Osteocyte (in vitro differentiated cells): ENCODE data around the gene ZNF691. TPM values are rescaled to one million over a fixed set of nuclear protein-coding genes. Genes with fewer than 3 reads are reported as not detected.
"Not testable (repeated sequence)": the region's sequence is repeated elsewhere in the genome, so short reads cannot be mapped to it uniquely, and the experiment has no call there.

Source experiments
- DNase-seq: peaks from one replicate; pipeline ENCODE4 v3.0.0; 2021; ENCODE audit warnings: mixed read lengths; ENCODE audit not compliant: unreplicated experiment; ENCODE audit errors: extremely low spot score
- H3K27ac Mint-ChIP-seq: one replicate; pipeline ENCODE4 v1.8.0; 2021; ENCODE audit warnings: mild to moderate bottlenecking, mixed read lengths; ENCODE audit not compliant: unreplicated experiment
- H3K27me3 Mint-ChIP-seq: one replicate; pipeline ENCODE4 v1.8.0; 2021; ENCODE audit warnings: mixed read lengths; ENCODE audit not compliant: unreplicated experiment
- H3K36me3 Mint-ChIP-seq: one replicate; pipeline ENCODE4 v1.8.0; 2021; ENCODE audit warnings: mixed read lengths; ENCODE audit not compliant: unreplicated experiment
- H3K4me1 Mint-ChIP-seq: one replicate; pipeline ENCODE4 v1.8.0; 2021; ENCODE audit warnings: mixed read lengths; ENCODE audit not compliant: unreplicated experiment
- H3K4me3 Mint-ChIP-seq: one replicate; pipeline ENCODE4 v1.8.0; 2021; ENCODE audit warnings: mild to moderate bottlenecking, moderate library complexity, mixed read lengths; ENCODE audit not compliant: unreplicated experiment
- H3K9me3 Mint-ChIP-seq: one replicate; pipeline ENCODE4 v1.8.0; 2021; ENCODE audit warnings: mixed read lengths; ENCODE audit not compliant: unreplicated experiment
- CTCF ChIP-seq: fragments of 200-600 bp; sonication (generic); IDR thresholded peaks from 2 replicates; pipeline ENCODE4 v1.5.0; 2021; ENCODE audit warnings: antibody characterized with exemption, mild to moderate bottlenecking, moderate library complexity
- total RNA-seq: library from RNA; stranded (reverse); gene quantifications from 2 replicates; pipeline ENCODE4 v1.2.1, GENCODE V29; 2021

The ZNF691 gene
- total RNA-seq, 1 donor from 2014 or later: 10.7 TPM

GRCh38 chr1:42806171-42806570 is 40.2 kb upstream of the ZNF691 start:
- Mint-ChIP-seq H3K27me3 (no peaks in the 10 kb centered on the region), H3K27ac (no peak overlapping the region), H3K4me3 (no peak overlapping the region), H3K4me1 (no peaks in the 10 kb centered on the region), H3K36me3 (peaks cover 41% of the 10 kb centered on the region), H3K9me3 (no peaks in the 10 kb centered on the region)
- TF ChIP-seq CTCF: no peak
- no peak for DNase-seq

GRCh38 chr1:42806593-42806992 is 39.8 kb upstream of the ZNF691 start:
- no peaks in the 10 kb centered on the region for H3K9me3 Mint-ChIP-seq
- H3K27ac Mint-ChIP-seq: no peak overlapping the region
- H3K36me3 Mint-ChIP-seq: peaks cover 43% of the 10 kb centered on the region
- H3K27me3 Mint-ChIP-seq: no peaks in the 10 kb centered on the region
- H3K4me1 Mint-ChIP-seq: no peaks in the 10 kb centered on the region
- TF ChIP-seq CTCF: no peak
- H3K4me3 Mint-ChIP-seq: no peak overlapping the region
- no peak for DNase-seq

GRCh38 chr1:42807056-42807668 is 39.3 kb upstream of the ZNF691 start:
- no peak overlapping the region for H3K27ac Mint-ChIP-seq
- H3K36me3 Mint-ChIP-seq: peaks cover 43% of the 10 kb centered on the region
- no peak for DNase-seq

GRCh38 chr1:42814815-42815214 is 31.6 kb upstream of the ZNF691 start:
- not testable (repeated sequence) for H3K27me3 Mint-ChIP-seq, DNase-seq, H3K4me3 Mint-ChIP-seq, H3K27ac Mint-ChIP-seq, H3K9me3 Mint-ChIP-seq
- Mint-ChIP-seq H3K36me3 (peaks cover 15% of the 10 kb centered on the region), H3K4me1 (peaks cover 25% of the 10 kb centered on the region)

More at GRCh38 chr1:42807056-42807668, 39.3 kb upstream of the ZNF691 start:
- no peak for TF ChIP-seq CTCF
- Mint-ChIP-seq H3K27me3 (no peaks in the 10 kb centered on the region), H3K4me1 (no peaks in the 10 kb centered on the region), H3K9me3 (no peaks in the 10 kb centered on the region), H3K4me3 (no peak overlapping the region)

GRCh38 chr1:42815941-42816584 is 30.4 kb upstream of the ZNF691 start:
- Mint-ChIP-seq H3K4me3 (peak overlapping the region; percentile 84), H3K9me3 (no peaks in the 10 kb centered on the region), H3K27me3 (no peaks in the 10 kb centered on the region), H3K36me3 (peaks cover 11% of the 10 kb centered on the region), H3K27ac (peak overlapping the region; percentile 88), H3K4me1 (peaks cover 29% of the 10 kb centered on the region)
- DNase-seq: no peak
- no peak for TF ChIP-seq CTCF
